ENCODE measurements around the gene ANKRD13A.

ANKRD13A gene

GRCh38 chr12:109998241-109998903 is 858 bp upstream of the ANKRD13A start:
- H3K4me3 ChIP-seq (ENCODE audit: low read depth, low read length), result peak overlapping the region; percentile 86
- peak; percentile 49 for DNase-seq (ENCODE audit: low read depth)
- TF ChIP-seq MYC (IDR thresholded peaks at IDR 0.05; ENCODE audit: low read depth, low read length) (no peak), MAX (IDR thresholded peaks at IDR 0.05; ENCODE audit: low read depth, low read length) (no peak), CTCF (IDR thresholded peaks at IDR 0.05; ENCODE audit: low read depth, low read length) (no peak), POLR2A (IDR thresholded peaks at IDR 0.05; ENCODE audit: extremely low read depth, insufficient read length) (no peak)

GRCh38 chr12:109999649-109999971 is 380 bp downstream of the ANKRD13A start:
- TF ChIP-seq CTCF (IDR thresholded peaks at IDR 0.05; ENCODE audit: low read depth, low read length) (no peak), MYC (IDR thresholded peaks at IDR 0.05; ENCODE audit: low read depth, low read length) (no peak), POLR2A (IDR thresholded peaks at IDR 0.05; ENCODE audit: extremely low read depth, insufficient read length) (no peak), MAX (IDR thresholded peaks at IDR 0.05; ENCODE audit: low read depth, low read length) (no peak)
- DNase-seq (ENCODE audit: low read depth), result no peak
- H3K4me3 ChIP-seq (ENCODE audit: low read depth, low read length), result peak overlapping the region; percentile 86

GRCh38 chr12:109999983-110000505 is 814 bp downstream of the ANKRD13A start:
- TF ChIP-seq CTCF (IDR thresholded peaks at IDR 0.05; ENCODE audit: low read depth, low read length), result no peak
- TF ChIP-seq MAX (IDR thresholded peaks at IDR 0.05; ENCODE audit: low read depth, low read length), result no peak; the same call in 1 of the 2 replicates
- no peak for TF ChIP-seq MYC (IDR thresholded peaks at IDR 0.05; ENCODE audit: low read depth, low read length)
- TF ChIP-seq POLR2A (IDR thresholded peaks at IDR 0.05; ENCODE audit: extremely low read depth, insufficient read length), result no peak
- peak; percentile 53 for DNase-seq (ENCODE audit: low read depth)
- H3K4me3 ChIP-seq (ENCODE audit: low read depth, low read length), result peak overlapping the region; percentile 86

- DNase-seq (ENCODE audit: low read depth), result no peak
- TF ChIP-seq CTCF (IDR thresholded peaks at IDR 0.05; ENCODE audit: low read depth, low read length) (no peak), MAX (IDR thresholded peaks at IDR 0.05; ENCODE audit: low read depth, low read length) (no peak), POLR2A (IDR thresholded peaks at IDR 0.05; ENCODE audit: extremely low read depth, insufficient read length) (no peak), MYC (IDR thresholded peaks at IDR 0.05; ENCODE audit: low read depth, low read length) (no peak)
- no peak overlapping the region for H3K4me3 ChIP-seq (ENCODE audit: low read depth, low read length)
These were observed 2.4 kb downstream of the ANKRD13A start for GRCh38 chr12:110001596-110001995.

- no peak for DNase-seq (ENCODE audit: low read depth)
- no peak overlapping the region for H3K4me3 ChIP-seq (ENCODE audit: low read depth, low read length)
- TF ChIP-seq CTCF (IDR thresholded peaks at IDR 0.05; ENCODE audit: low read depth, low read length) (no peak), MYC (IDR thresholded peaks at IDR 0.05; ENCODE audit: low read depth, low read length) (no peak), MAX (IDR thresholded peaks at IDR 0.05; ENCODE audit: low read depth, low read length) (no peak), POLR2A (IDR thresholded peaks at IDR 0.05; ENCODE audit: extremely low read depth, insufficient read length) (no peak)
These were observed 3.7 kb downstream of the ANKRD13A start for GRCh38 chr12:110002676-110003515.
